Measurements from ENCODE around the gene TMOD4. TPM values are rescaled to one million over a fixed set of nuclear protein-coding genes. Genes with fewer than 3 reads are reported as not detected.

The TMOD4 gene
- total RNA-seq, 1 donor from 2014 or later, result 2.1 TPM

DNA sequence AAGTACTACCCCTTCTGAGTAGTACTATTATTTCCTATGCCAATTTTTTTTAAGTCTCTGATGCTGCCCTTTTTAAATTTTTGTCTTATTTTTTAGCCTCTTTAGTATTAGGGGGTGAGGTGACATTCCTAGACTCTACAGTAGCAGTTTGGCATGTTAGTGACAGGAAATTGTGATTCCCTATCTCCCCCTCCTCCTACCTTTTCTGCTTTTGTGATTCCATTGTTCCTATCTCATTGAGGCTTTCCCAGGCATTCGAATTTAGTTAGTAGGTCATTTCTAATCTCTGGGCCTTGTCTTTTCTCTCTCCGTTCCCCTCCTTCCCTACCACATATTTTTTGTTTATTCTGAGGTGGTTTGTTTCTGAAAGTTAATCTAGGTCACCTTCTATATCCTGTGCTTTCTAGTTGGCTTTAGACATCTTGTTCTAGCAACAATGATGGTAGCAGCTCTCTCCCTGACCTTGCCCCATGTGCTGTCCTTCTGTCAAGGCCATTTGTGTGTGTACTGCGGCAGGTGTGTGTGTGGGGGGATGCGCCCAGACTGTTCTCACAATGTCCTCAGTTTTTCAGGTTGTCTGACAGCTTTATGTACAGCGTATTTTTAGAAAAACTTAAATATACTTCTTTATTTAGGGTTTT, 50.9 kb downstream of the TMOD4 start:
- intact Hi-C loops (cut with DNase I), result no loop called here
- H3K9me3 ChIP-seq, result no peaks in the 10 kb centered on the region

More for the DNA sequence above, 50.9 kb downstream of the TMOD4 start:
- H3K27ac ChIP-seq, result no peak overlapping the region
- H3K4me3 ChIP-seq, result no peak overlapping the region
- DNase-seq (no peak), ATAC-seq (no peak)
- H3K36me3 ChIP-seq, result peaks cover 12% of the 10 kb centered on the region
- no peaks in the 10 kb centered on the region for H3K4me1 ChIP-seq
- no peaks in the 10 kb centered on the region for H3K27me3 ChIP-seq (ENCODE audit: low read depth)
- TF ChIP-seq, protein P1, sequence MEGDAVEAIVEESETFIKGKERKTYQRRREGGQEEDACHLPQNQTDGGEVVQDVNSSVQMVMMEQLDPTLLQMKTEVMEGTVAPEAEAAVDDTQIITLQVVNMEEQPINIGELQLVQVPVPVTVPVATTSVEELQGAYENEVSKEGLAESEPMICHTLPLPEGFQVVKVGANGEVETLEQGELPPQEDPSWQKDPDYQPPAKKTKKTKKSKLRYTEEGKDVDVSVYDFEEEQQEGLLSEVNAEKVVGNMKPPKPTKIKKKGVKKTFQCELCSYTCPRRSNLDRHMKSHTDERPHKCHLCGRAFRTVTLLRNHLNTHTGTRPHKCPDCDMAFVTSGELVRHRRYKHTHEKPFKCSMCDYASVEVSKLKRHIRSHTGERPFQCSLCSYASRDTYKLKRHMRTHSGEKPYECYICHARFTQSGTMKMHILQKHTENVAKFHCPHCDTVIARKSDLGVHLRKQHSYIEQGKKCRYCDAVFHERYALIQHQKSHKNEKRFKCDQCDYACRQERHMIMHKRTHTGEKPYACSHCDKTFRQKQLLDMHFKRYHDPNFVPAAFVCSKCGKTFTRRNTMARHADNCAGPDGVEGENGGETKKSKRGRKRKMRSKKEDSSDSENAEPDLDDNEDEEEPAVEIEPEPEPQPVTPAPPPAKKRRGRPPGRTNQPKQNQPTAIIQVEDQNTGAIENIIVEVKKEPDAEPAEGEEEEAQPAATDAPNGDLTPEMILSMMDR (IDR thresholded peaks at IDR 0.05), result no peak

Other genes starting within 250 kb of the TMOD4 start
- gene SETDB1, start 249.6 kb downstream of the TMOD4 start, total RNA-seq, result 47.5 TPM
- gene CERS2, start 201.1 kb downstream of the TMOD4 start, total RNA-seq, result 297 TPM
- gene ANXA9, start 193.7 kb downstream of the TMOD4 start, total RNA-seq, result 0.68 TPM
- gene MINDY1, start 169.1 kb downstream of the TMOD4 start, total RNA-seq, result 27.8 TPM
- 21.4 TPM for gene PRUNE1, start 167.5 kb downstream of the TMOD4 start, total RNA-seq
- gene BNIPL, start 139.4 kb downstream of the TMOD4 start, total RNA-seq, result 8.2 TPM
- gene C1orf56, start 128.2 kb downstream of the TMOD4 start, total RNA-seq, result 4.8 TPM
- 114 TPM for gene CDC42SE1, start 116.4 kb downstream of the TMOD4 start, total RNA-seq
- 0.56 TPM for gene MLLT11, start 115.6 kb downstream of the TMOD4 start, total RNA-seq
- 14.1 TPM for gene GABPB2, start 105.2 kb downstream of the TMOD4 start, total RNA-seq
- gene SEMA6C, start 29.4 kb downstream of the TMOD4 start, total RNA-seq, result 6.4 TPM
- gene TNFAIP8L2, start 19.3 kb downstream of the TMOD4 start, total RNA-seq, result 17.8 TPM
- 6.5 TPM for gene LYSMD1, start 10.1 kb downstream of the TMOD4 start, total RNA-seq
- 38.4 TPM for gene SCNM1, start 9.8 kb downstream of the TMOD4 start, total RNA-seq
- gene VPS72, start 14.2 kb upstream of the TMOD4 start, total RNA-seq, result 45.3 TPM
- gene PIP5K1A, start 22.6 kb upstream of the TMOD4 start, total RNA-seq, result 47.9 TPM
- 106 TPM for gene PSMD4, start 78.8 kb upstream of the TMOD4 start, total RNA-seq
- 23.7 TPM for gene ZNF687, start 106.3 kb upstream of the TMOD4 start, total RNA-seq
- 66.0 TPM for gene PI4KB, start 151.4 kb upstream of the TMOD4 start, total RNA-seq
- 57.6 TPM for gene RFX5, start 171.3 kb upstream of the TMOD4 start, total RNA-seq
- gene SELENBP1, start 196.7 kb upstream of the TMOD4 start, total RNA-seq, result 413 TPM
- 177 TPM for gene PSMB4, start 223.6 kb upstream of the TMOD4 start, total RNA-seq

Measured in lower lobe of right lung (tissue), 2 donors.